Activated CD8-positive, alpha-beta memory T cell treated with anti-CD3 and anti-CD28 coated beads, Interleukin-2, amount 50 U/mL, for 24 hours (primary cell): ENCODE results near the gene DLX4.

Experiments
- DNase-seq: peaks from one replicate; pipeline ENCODE4 v3.0.0-alpha.2; 2020; ENCODE audit errors: extremely low read depth

DLX4 gene

DNA sequence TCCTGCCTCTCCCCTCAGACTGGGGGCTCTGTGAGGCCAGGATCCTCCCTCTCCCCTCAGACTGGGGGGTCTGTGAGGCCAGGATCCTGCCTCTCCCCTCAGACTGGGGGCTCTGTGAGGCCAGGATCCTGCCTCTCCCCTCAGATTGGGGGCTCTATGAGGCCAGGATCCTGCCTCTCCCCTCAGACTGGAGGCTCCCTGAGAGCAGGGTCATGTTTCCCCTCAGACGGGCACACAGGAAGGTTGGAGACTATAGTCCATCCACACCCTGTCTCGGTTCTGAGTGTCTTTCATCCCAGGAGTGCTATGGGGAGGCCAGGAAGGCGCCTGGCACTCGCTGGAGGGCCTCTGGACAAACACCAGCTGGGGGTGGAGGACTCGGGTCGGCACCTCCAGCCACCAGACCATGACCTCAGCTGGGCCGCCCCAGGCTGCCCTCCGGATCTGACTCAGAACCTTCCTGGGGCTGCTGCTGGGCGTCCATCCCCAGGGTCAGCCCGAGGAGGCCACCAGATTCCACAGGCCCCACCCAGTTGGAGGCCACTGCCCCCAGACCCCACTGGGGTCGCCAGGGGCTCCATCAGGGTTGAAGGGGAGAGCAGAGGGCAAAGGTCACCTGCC lies 21.9 kb upstream of the DLX4 start:
- no peak for DNase-seq

DNA sequence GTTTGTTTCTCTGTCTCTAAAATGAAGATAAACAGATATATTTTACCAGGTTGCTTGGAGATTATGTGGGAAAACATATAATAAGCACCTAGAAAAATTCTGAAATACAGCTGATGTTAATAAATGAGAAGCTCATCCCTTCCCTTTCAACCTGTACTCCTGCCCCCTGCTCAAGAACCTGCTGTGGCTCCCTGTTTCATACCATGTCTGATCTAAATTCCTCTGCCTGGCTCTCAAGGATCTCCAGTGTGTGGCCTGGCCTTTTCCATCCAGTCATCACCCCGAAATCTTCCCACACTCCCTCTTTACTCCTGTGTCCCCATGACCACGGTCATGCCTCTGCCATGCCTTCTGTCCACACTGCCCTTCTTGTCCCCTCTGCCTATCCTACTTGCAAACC lies 19.4 kb upstream of the DLX4 start:
- no peak for DNase-seq

DNA sequence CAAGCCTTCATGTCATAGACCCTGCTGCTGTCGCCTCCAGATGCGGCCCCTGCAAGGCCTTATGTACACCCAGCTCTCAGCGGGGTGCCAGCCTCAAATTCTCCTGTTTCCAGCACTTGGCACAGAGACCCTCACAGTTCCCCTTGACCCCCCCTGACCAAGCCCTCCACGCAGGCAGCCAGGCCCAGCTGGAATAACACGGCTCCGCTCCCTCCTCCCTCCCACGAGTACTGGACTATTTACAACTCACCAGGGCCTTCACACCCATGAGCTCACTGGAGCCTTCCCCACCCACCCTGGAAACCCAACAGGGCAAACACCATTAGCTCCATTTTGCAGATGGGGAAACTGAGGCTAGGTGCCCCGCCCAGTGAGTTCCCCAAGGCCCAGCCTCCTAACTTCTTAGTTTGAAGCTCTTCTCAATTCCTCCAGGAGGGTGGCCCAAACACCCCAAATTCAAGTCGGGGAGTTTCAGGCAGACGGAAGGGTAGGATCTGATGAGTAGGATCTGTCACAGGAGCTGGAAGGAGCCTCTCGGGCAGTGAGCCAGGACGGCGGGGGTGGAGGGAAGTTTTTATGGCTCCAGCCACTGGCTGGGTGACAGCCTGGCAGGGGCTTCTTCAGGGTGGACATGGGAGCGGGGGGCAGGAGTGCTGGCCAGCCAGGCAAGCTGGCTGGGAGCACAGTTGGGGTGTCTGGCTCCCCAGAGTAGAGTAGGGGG lies 17.5 kb upstream of the DLX4 start:
- no peak for DNase-seq

DNA sequence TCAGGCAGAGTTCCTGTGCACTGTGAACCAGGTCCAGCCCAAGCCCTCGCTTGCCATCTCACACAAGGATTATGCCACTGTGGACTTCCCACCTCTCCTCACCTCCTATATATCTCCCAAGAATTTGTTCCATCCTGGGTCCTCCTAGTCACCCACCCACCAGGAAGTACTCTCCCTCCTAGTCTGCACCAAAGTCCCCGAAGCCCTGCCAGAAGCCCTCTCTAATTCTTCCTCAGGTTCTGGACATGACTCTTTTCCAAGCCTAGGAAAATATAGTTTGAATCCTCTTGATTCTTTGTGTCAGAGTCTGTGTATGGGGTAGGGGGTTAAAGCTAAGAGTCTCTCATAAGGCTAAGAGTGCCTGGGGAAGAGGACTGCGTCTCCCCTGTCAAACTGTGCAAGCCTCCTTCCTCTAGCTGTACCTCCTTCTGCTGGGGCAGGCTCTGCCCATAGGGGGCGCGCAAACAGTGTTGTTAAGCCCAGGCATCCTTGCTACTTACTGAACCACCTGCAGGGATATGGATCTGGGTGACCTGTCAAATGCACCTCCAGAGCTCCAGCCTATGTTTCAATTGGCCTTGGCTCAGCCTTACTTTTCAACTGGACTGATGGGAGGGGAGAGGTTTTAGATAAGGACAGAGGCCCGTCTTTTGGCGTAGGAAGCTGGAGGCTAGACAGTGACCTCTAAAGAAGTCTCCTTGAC lies 16.6 kb upstream of the DLX4 start:
- peak; percentile 56 for DNase-seq

DNA sequence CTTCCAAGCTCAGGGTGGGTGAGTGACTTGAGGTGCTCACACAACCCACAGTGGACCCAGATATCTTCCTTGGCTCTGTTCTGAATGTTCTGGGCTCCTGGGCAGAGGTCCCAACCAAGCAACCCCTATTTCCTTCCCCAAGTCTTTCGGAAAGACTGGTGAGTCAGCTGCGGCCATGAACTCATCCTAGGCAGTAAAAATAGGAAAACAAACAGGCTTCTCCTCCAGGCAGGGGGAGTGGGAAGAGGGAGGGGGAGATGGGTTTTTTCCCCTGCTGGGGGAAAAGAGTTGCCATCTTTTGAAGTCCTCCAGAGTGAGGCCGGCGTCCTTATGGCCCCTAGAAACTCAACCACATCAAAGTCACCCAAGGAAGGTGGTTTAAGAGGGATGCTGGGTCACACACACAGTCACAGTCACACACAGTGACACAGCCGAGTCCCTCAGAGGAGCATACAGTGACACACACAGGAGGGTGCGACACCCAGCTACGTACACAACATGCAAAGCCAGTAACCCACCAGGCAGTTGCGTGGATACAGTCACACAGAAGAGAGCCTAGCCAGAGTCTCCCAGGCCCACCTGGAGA lies 16.0 kb upstream of the DLX4 start:
- no peak for DNase-seq

DNA sequence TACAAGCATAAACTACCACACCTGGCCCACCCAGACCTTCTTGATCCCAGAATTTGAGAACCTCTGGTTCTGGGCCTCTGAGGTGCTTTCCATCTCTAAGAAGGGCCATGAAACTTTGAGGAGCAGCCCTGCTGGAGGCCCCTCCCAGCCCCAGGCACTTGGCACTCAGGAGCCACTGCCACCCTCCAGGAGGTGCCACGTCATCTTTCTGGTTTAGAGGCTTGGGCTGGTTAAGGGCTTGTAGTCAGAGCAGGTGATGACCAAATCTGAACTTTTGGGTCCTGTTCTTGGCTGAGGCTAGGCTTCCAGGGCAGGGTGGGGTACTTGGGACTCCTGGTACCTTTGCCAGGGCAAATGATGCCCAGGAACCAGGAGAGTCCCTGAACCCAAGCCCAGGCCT lies 13.8 kb upstream of the DLX4 start:
- DNase-seq, result no peak

DNA sequence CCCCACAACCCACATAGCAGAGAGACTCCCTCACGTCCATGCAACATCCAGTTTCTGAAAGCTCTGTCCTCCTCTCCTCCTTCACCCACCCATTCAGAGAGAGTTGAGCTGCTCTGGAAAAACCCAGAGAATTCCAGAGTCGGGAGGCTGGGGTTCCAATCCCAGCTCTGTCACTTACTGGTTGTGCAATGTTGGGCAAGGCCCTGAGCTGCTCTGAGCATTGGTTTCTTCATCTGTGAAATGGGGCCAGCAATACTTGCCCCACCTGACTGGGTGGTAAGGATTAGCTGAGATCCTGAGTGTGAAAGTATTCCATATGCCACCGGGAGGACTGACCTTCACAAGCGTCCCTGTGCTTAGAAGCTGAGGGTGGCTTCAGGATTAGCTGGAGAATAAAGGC lies 12.2 kb upstream of the DLX4 start:
- DNase-seq, result no peak

DNA sequence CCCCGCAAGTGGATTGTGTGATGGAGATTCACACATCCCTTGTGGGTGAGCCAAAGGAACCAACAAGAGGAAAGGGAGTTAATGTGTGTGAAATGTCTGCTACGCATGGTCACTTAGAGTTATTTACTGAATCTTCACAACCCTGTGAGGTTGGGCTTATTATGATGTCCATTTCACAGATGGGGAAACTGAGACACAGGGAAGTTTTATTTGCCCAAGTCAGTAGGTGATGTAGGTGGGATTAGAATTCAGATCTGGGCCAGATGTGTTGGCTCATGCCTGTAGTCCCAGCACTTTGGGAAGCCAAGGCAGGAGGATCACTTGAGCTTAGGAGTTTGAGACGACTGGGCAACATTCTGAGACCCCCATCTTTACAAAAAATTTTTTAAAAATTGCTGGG lies 11.6 kb upstream of the DLX4 start:
- no peak for DNase-seq

DNA sequence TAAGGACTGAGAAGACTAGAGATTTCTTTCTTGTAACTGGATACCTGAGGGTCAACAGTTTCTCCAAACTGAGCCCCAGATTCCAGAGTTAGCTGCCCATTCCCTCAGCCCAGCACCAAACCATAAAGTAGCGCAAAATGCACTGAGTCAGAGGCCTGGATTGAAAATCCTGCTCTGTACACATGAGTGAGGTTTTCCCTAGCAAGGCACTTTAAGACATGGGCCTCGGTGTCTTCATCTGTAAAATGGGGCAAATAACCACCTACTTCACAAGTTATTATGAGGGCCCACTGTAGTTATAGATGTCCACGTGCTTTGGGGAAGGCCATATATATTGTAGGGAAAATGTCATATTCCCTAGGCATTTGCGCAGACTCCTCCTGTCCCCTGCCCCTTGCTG lies 10.3 kb upstream of the DLX4 start:
- DNase-seq, result no peak

DNA sequence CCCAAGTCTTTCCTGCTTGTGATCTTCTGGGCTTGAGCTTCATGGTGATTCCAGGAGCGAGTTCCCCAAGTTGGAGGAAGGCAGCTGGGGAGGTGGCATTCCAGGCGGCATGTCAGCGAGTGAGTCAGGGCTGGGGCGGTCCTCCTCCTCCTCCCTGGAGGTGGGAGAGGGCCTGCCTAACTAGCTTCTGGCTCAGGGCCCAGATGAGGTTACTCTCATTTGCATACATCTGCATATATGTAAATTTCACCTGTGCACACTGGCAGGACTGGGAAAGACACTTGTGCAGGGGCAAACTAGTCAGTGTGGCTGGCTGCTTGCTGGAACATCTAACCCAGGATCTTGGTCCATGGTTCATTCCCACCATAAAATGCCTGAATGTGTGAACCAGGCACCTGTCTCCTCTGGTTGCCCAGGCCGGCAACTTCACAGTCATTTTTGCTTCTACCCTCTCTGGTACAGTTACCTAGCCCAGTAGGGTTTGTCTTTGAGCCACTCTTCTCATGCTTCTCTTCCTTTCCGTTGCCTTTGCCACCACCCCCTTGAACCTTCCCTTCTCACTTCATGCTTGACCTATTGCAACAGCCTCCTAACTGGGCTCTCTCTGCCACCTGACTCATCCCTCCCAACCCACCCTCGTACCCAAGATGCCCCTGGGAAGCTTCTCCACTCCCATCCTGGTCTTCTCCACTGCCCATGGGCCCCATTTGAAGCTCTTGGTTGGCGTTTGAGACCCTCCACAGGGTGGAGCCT lies 9.6 kb upstream of the DLX4 start:
- no peak for DNase-seq

DNA sequence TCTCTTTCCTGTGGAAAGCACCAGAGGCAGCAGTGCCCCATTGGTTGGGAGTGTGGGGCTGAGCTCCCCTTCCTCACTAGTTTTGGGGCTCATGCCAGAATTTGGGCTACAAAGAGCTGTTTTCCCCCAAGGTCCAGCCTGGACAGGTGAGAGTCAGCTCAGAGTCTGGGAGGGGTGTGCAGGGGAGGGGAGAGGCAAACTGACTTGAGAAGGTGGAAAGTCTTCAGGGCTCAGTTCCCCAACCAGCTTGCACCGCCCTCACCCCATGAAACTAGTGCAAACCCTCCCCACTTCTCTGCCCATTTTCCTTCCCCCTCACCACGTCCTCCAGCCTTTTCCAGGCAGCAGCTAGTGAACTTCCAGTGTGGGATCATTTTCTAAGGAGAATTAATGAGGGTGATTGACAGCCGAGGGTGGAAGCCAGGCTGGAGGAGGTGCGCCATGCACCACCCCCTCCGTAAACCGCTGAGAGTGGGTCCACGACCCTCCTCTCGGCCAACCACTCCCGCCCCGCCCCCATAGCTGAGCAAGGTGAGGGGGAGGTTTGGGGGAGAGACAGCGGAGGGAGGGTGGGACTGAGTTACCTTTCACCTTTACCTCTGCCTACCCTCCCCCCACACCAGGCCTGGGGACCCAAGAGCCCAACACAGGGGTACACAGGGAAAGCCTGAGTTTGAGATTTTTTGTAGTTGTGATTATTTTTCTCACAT lies 6.2 kb upstream of the DLX4 start:
- no peak for DNase-seq

DNA sequence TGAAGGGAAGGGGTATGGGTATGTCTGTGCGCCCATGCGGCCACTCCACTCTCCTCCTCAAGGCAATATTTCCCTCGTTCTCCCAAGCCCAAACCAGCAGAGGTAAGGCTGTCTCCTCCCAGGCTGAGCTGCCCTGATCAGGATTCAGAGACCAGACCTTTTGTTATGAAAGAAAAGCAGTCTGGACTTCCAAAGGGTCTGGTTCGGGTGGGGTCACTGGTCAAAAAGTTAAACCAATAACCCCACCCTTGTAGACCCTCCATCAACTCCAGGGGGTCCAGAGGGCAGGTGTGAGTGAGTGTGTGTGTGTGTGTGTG lies 5.7 kb upstream of the DLX4 start:
- no peak for DNase-seq

DNA sequence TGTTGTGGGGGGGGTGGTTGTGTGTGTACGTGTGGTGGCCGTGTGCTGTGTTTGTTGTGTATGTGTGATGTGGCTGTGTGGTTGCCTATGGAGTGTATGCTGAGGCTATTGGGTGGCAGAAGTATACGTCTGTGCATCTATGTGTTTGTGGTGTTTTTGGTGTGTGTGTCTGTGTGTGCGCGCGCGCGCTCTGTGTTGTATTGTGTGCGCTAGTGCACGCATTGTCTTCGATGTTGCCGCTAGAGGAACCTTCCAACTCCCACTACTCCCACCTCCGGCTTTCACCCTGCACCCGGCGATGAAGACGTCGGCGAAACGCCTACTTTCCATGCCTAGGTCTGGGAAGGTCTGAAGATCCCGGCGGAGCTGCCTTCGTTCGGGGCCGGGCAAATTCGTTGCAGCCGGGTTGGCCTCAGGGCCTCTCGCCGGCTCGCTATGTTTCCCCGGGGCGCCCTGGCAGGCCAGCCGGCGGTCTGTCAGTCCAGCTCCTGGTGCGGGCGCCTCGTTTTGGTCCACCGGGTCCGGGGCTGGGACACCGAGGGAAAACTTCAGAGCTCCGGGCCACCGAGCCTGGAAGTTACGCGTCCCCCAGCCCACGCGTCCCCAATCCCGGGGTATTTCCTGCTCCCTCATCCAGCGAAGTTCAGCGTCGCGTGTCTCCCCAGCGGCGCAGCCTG lies 5.2 kb upstream of the DLX4 start:
- DNase-seq, result no peak

DNA sequence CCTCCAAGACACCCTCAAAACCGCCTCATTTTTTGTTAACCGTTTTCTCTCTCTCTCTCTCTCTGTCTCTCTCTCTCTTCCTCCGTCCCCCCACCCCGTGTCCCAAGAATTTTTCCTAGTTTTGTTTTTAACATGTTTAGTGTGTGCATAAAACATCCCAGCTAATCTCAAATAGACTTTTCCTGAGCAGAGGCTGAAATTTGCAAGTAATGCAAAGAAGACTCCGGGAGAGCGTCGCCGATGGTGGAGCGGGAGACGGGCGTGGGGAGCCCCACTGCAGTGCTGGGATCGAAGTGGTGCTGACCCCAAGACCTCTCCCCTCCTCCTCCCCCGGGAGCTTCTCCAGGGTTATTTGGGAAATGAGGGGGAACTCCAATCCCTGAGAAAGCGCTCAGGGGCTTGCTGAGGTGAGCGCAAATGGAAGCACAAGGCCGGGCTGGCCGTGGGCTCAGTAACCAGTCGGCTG lies 4.7 kb upstream of the DLX4 start:
- no peak for DNase-seq

DNA sequence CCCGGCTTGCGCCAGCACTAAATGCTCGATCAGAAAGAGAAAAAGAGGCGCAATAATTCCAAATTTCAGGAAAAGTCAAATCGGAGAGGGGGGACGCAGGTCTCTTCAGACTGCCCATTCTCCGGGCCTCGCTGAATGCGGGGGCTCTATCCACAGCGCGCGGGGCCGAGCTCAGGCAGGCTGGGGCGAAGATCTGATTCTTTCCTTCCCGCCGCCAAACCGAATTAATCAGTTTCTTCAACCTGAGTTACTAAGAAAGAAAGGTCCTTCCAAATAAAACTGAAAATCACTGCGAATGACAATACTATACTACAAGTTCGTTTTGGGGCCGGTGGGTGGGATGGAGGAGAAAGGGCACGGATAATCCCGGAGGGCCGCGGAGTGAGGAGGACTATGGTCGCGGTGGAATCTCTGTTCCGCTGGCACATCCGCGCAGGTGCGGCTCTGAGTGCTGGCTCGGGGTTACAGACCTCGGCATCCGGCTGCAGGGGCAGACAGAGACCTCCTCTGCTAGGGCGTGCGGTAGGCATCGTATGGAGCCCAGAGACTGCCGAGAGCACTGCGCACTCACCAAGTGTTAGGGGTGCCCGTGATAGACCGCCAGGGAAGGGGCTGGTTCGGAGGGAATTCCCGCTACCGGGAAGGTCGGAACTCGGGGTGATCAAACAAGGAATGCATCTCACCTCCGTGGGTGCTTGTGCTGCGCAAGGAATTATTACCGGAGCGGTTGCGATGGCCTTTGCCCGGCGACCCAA lies 4.0 kb upstream of the DLX4 start:
- no peak for DNase-seq

DNA sequence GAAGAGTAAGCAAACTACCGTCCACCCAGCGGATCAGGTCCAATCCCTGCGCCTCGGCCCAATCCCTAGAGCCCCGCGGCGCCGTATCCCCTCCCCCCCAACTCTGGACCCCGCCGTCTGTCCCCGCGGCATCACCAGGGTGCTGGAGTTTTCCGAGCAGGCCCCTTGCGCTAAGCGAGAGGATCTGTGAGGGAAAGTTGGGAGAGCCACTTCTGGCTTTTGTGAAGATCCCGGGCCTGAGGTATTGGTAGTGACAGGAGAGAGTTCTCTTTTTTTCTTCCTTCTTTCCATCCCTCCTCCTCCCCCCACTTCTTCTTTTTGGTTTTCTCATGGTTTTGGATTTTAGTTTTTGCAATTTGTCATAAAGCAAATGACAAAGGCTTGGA lies 3.5 kb upstream of the DLX4 start:
- DNase-seq, result no peak

DNA sequence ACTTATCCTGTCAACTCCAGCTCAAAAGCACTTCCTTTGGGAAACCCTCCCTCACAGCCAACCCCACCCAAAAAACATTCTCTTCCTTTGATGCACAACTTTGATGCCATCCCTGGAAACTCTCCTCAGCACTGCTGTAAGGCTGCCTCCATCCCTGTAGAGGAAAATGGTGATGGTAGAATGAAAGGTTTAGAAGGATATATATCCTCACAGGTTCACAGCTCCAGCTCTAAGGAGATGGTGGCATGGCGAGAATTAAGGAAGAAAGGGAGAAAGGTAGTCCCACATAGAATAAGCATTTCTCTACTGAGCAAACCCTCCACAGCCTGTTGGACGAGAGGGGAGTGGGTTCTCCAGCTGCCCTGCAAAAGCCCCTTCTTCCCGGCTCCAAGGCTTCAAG lies 2.2 kb upstream of the DLX4 start:
- no peak for DNase-seq

DNA sequence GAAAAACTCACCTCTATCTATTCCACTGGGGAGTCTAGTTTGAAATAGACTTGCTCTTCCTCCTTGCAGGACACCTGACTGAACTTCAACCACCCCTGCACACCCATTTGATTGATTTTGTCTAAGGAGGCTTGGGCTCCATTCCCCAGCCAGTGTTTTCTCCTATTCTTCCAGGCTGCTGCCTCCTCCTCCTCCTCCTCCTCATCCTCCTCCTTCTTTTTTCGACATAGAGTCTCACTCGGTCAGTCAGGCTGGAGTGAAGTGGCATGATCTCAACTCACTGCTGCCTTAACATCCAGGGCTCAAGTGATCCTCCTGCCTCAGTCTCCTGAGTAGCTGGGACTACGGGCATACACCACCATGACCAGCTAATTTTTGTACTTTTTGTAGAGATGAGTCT lies 1.8 kb upstream of the DLX4 start:
- no peak for DNase-seq

DNA sequence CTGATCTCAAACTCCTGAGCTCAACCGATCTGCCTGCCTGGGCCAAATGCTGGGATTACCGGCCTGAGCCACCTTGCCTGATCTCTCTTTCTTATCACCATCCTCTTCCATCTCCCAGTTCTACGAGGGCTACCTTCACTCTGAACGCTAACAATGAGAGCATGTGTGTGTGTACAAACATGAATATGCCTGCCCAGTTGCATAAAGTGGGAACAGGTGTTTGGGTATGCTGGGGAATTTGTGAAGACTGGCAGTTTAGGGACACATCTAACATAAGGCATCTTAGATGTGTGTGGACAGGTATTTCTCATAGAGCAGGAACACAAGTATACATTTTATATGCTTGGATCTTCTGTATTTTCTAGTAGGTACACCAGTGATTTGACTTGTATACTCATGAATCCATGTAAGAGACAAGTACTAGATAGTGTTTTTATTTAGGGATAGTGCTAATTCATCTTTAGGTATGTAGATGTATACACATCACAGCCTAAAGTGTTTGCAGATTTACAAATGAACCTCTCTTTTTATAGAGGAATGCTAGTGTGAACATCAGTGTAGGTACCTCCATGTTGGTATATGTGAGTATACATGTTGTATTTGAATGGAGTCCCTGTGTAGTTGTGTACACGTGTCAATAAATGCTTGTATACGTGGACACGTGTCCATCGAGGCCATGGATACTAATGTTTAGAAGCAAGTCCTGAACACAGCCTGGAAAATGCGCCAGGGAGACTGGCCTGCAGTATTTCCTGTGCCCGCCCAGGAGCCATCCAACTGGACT lies 1.2 kb upstream of the DLX4 start:
- DNase-seq, result no peak
